HEK293 (cell line): ENCODE measurements around the gene MRPL4.

ENCODE experiments used
- CTCF ChIA-PET: fragments of 350-600 bp; formaldehyde crosslinking; extraction: SDS; loops from one replicate; lab custom pipeline; 2021; ENCODE audit warnings: antibody characterized with exemption; lab: Yijun Ruan, JAX
- POLR2A ChIA-PET: fragments of 300-600 bp; formaldehyde crosslinking; extraction: SDS; loops from one replicate; lab custom pipeline; 2020; ENCODE audit warnings: antibody characterized with exemption, inconsistent platforms; lab: Yijun Ruan, JAX
- H3K27ac ChIP-seq: fragments of 200-500 bp; sonication (Bioruptor generic); 2 replicates; pipeline ENCODE4 v1.5.1; 2014; ENCODE audit warnings: low read depth, low read length, control low read depth, inconsistent platforms; ENCODE audit errors: extremely low read depth
- H3K36me3 ChIP-seq, 2 experiments: fragments of 200-500 bp in 1 of 2; sonication (Bioruptor generic) in 1 of 2; 1 replicate in 1 of 2; 2 replicates in 1 of 2; pipeline ENCODE4 v1.5.1; 2014 to 2017; ENCODE audit warnings: inconsistent platforms in 2 of 2, low read length in 2 of 2; ENCODE audit not compliant: control insufficient read depth in 2 of 2, insufficient read depth in 1 of 2
- H3K4me1 ChIP-seq: fragments of 200-500 bp; sonication (Bioruptor generic); 2 replicates; pipeline ENCODE4 v1.5.1; 2014; ENCODE audit warnings: mild to moderate bottlenecking, low read length, inconsistent platforms; ENCODE audit not compliant: control insufficient read depth, insufficient read depth
- H3K4me3 ChIP-seq: 2 replicates; pipeline ENCODE4 v1.5.1; 2011; ENCODE audit warnings: low read depth, mild to moderate bottlenecking, control low read depth, low read length, moderate library complexity
- H3K9me3 ChIP-seq: fragments of 200-500 bp; sonication (Bioruptor generic); 2 replicates; pipeline ENCODE4 v1.5.1; 2014; ENCODE audit warnings: low read depth, low read length, inconsistent platforms; ENCODE audit not compliant: control insufficient read depth, insufficient read depth
- MEIS1 ChIP-seq: sonication (generic); formaldehyde crosslinking; IDR thresholded peaks from 2 replicates; pipeline ENCODE4 v1.8.1; 2022; ENCODE audit warnings: missing genetic modification reagents, mild to moderate bottlenecking, borderline replicate concordance
- PBX3 ChIP-seq: sonication (generic); formaldehyde crosslinking; IDR thresholded peaks from 2 replicates; pipeline ENCODE4 v1.8.1; 2022; ENCODE audit warnings: mild to moderate bottlenecking, moderate library complexity, missing genetic modification reagents
- ZFP3 ChIP-seq: fragments of 450-650 bp; formaldehyde crosslinking; IDR thresholded peaks from 2 replicates; pipeline ENCODE4 v1.5.1; 2016; ENCODE audit warnings: low read depth, missing biosample characterization, missing genetic modification characterization
- ZIC2 ChIP-seq: fragments of 450-650 bp; formaldehyde crosslinking; IDR thresholded peaks from 2 replicates; pipeline ENCODE4 v1.5.1; 2016; ENCODE audit warnings: missing biosample characterization, missing genetic modification characterization
- ZNF133 ChIP-seq: fragments of 450-650 bp; formaldehyde crosslinking; IDR thresholded peaks from 2 replicates; pipeline ENCODE4 v1.5.1; 2016; ENCODE audit warnings: missing biosample characterization, missing genetic modification characterization
- ZNF138 ChIP-seq: fragments of 450-650 bp; formaldehyde crosslinking; IDR thresholded peaks from 2 replicates; pipeline ENCODE4 v1.5.1; 2016; ENCODE audit warnings: missing biosample characterization, missing genetic modification characterization, borderline replicate concordance
- ZNF155 ChIP-seq: fragments of 450-650 bp; formaldehyde crosslinking; IDR thresholded peaks from 2 replicates; pipeline ENCODE4 v1.5.1; 2016; ENCODE audit warnings: missing biosample characterization, missing genetic modification characterization
- ZNF2 ChIP-seq: fragments of 450-650 bp; formaldehyde crosslinking; IDR thresholded peaks from 2 replicates; pipeline ENCODE4 v1.5.1; 2016; ENCODE audit warnings: missing biosample characterization, missing genetic modification characterization
- ZNF350 ChIP-seq: fragments of 450-650 bp; formaldehyde crosslinking; IDR thresholded peaks from 2 replicates; pipeline ENCODE4 v1.5.0; 2017; ENCODE audit warnings: missing biosample characterization, mild to moderate bottlenecking, missing genetic modification characterization
- ZNF37A ChIP-seq: fragments of 450-650 bp; IDR thresholded peaks from 2 replicates; pipeline ENCODE4 v1.5.1; 2018; ENCODE audit warnings: missing biosample characterization, missing genetic modification characterization
- ZNF530 ChIP-seq: fragments of 450-650 bp; formaldehyde crosslinking; IDR thresholded peaks from 2 replicates; pipeline ENCODE4 v1.5.1; 2016; ENCODE audit warnings: low read depth, missing biosample characterization, missing genetic modification characterization
- ZSCAN16 ChIP-seq: fragments of 450-650 bp; formaldehyde crosslinking; IDR thresholded peaks from 2 replicates; pipeline ENCODE4 v1.5.1; 2016; ENCODE audit warnings: missing biosample characterization, missing genetic modification characterization
- ZSCAN23 ChIP-seq: fragments of 450-650 bp; formaldehyde crosslinking; IDR thresholded peaks from 2 replicates; pipeline ENCODE4 v1.5.1; 2016; ENCODE audit warnings: missing biosample characterization, missing genetic modification characterization
- ZSCAN5A ChIP-seq: fragments of 450-650 bp; formaldehyde crosslinking; IDR thresholded peaks from 2 replicates; pipeline ENCODE4 v1.5.1; 2016; ENCODE audit warnings: missing biosample characterization, missing genetic modification characterization
- TF ChIP-seq, protein P1 (sequence below): fragments of 450-650 bp; formaldehyde crosslinking; IDR thresholded peaks from 2 replicates; pipeline ENCODE4 v1.5.1; 2016; ENCODE audit warnings: missing biosample characterization, missing genetic modification characterization
- TF ChIP-seq, protein P2 (sequence below): fragments of 450-650 bp; formaldehyde crosslinking; IDR thresholded peaks from 2 replicates; pipeline ENCODE4 v1.5.1; 2016; ENCODE audit warnings: missing biosample characterization, missing genetic modification characterization, low read depth
- TF ChIP-seq, protein P3 (sequence below): fragments of 450-650 bp; formaldehyde crosslinking; IDR thresholded peaks from 2 replicates; pipeline ENCODE4 v1.5.1; 2017; ENCODE audit warnings: missing biosample characterization, missing genetic modification characterization

Gene MRPL4

DNA sequence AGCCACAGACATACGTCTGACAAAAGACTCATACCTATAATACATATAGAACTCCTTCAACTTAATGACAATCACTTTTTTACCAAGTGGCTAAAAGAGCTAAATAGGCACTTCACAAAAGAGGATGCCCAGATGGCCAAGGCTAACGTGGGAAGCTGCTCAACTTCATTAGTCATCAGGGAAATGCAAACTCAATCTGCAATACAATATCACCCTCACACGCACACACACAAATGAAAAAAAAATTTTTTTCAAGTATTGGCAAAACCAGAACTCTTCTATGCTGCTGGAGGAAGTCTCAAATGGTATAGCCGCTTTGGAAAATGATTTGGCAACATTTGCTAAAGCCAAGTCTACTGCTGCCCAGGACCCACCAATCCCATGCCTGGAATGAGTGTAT, 42.7 kb upstream of the MRPL4 start:
- TF ChIP-seq ZNF155 (tag by site-specific recombination) (no peak), MEIS1 (CRISPR knock-in tag) (no peak), ZSCAN5A (no peak), ZSCAN23 (no peak)
- TF ChIP-seq, protein P1, sequence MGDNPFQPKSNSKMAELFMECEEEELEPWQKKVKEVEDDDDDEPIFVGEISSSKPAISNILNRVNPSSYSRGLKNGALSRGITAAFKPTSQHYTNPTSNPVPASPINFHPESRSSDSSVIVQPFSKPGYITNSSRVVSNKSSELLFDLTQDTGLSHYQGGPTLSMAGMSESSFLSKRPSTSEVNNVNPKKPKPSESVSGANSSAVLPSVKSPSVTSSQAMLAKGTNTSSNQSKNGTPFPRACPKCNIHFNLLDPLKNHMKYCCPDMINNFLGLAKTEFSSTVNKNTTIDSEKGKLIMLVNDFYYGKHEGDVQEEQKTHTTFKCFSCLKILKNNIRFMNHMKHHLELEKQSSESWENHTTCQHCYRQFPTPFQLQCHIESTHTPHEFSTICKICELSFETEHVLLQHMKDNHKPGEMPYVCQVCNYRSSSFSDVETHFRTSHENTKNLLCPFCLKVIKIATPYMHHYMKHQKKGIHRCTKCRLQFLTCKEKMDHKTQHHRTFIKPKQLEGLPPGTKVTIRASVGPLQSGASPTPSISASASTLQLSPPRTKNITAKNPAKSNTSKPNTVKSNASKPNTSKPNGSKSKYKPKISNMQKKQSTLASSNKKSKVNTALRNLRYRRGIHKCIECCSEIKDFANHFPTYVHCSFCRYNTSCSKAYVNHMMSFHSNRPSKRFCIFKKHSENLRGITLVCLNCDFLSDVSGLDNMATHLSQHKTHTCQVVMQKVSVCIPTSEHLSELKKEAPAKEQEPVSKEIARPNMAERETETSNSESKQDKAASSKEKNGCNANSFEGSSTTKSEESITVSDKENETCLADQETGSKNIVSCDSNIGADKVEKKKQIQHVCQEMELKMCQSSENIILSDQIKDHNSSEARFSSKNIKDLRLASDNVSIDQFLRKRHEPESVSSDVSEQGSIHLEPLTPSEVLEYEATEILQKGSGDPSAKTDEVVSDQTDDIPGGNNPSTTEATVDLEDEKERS: no peak
- CTCF ChIA-PET: interaction anchor here (0.7 to 2.1 kb wide), 4 partner anchors 10 to 452 kb away, joined by 3 to 11 read pairs (median 4); no protein-coding TSS in a partner anchor
- H3K4me1 ChIP-seq: no peaks in the 10 kb centered on the region
- POLR2A ChIA-PET: interaction anchor here (0.8 kb wide), 1 partner anchor 15 kb away, joined by 3 read pairs; the partner anchor contains the start of gene DNMT1
- no peak overlapping the region for H3K4me3 ChIP-seq
- no peaks in the 10 kb centered on the region for H3K36me3 ChIP-seq
- H3K9me3 ChIP-seq: no peaks in the 10 kb centered on the region
- H3K27ac ChIP-seq: no peak overlapping the region

- CTCF ChIA-PET: interaction anchor here (0.5 to 1.5 kb wide), 3 partner anchors 9 to 115 kb away, joined by 3 to 4 read pairs (median 4); no protein-coding TSS in a partner anchor
- no peak overlapping the region for H3K27ac ChIP-seq
- TF ChIP-seq ZFP3: no peak
- no peak for TF ChIP-seq ZIC2 (tag by site-specific recombination)
- TF ChIP-seq, protein P2, sequence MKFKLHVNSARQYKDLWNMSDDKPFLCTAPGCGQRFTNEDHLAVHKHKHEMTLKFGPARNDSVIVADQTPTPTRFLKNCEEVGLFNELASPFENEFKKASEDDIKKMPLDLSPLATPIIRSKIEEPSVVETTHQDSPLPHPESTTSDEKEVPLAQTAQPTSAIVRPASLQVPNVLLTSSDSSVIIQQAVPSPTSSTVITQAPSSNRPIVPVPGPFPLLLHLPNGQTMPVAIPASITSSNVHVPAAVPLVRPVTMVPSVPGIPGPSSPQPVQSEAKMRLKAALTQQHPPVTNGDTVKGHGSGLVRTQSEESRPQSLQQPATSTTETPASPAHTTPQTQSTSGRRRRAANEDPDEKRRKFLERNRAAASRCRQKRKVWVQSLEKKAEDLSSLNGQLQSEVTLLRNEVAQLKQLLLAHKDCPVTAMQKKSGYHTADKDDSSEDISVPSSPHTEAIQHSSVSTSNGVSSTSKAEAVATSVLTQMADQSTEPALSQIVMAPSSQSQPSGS (tag by site-specific recombination): no peak
- no peak for TF ChIP-seq ZNF133
- TF ChIP-seq, protein P3, sequence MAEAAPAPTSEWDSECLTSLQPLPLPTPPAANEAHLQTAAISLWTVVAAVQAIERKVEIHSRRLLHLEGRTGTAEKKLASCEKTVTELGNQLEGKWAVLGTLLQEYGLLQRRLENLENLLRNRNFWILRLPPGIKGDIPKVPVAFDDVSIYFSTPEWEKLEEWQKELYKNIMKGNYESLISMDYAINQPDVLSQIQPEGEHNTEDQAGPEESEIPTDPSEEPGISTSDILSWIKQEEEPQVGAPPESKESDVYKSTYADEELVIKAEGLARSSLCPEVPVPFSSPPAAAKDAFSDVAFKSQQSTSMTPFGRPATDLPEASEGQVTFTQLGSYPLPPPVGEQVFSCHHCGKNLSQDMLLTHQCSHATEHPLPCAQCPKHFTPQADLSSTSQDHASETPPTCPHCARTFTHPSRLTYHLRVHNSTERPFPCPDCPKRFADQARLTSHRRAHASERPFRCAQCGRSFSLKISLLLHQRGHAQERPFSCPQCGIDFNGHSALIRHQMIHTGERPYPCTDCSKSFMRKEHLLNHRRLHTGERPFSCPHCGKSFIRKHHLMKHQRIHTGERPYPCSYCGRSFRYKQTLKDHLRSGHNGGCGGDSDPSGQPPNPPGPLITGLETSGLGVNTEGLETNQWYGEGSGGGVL (tag by site-specific recombination): no peak
- no peak for TF ChIP-seq PBX3
- TF ChIP-seq ZNF350 (tag by site-specific recombination): no peak
- no peak for TF ChIP-seq ZNF2 (tag by site-specific recombination)
- no peak for TF ChIP-seq ZNF37A (tag by site-specific recombination)
- no peak for TF ChIP-seq ZNF530 (tag by site-specific recombination)
- no peak for TF ChIP-seq ZSCAN16
- no peak for TF ChIP-seq ZNF138
These were observed 41.0 kb upstream of the MRPL4 start for GRCh38 chr19:10211061-10211460.

More at GRCh38 chr19:10211061-10211460, 41.0 kb upstream of the MRPL4 start:
- no peaks in the 10 kb centered on the region for H3K9me3 ChIP-seq
- no peaks in the 10 kb centered on the region for H3K36me3 ChIP-seq
- no peaks in the 10 kb centered on the region for H3K4me1 ChIP-seq
- POLR2A ChIA-PET: no interaction called here
- H3K4me3 ChIP-seq: no peak overlapping the region
